Subcutaneous adipose tissue (tissue), 4 donors: ENCODE measurements around the gene CDH4. TPM values are rescaled to one million over a fixed set of nuclear protein-coding genes. Genes with fewer than 3 reads are reported as not detected.

ENCODE experiments used
- CTCF ChIP-seq: fragments of 450-650 bp; IDR thresholded peaks from one replicate; pipeline ENCODE4 v1.5.1; 2016; ENCODE audit warnings: low read depth, mild to moderate bottlenecking, control low read depth, antibody characterized with exemption, moderate library complexity
- total RNA-seq, 4 donors: library from RNA; depleted of rRNA; stranded (reverse); fragments of >200 nt; gene quantifications; one replicate each; pipeline ENCODE4 v1.1.0, GENCODE V29; 2016

CDH4 gene
- total RNA-seq, 4 donors from 2014 or later, result not detected

DNA sequence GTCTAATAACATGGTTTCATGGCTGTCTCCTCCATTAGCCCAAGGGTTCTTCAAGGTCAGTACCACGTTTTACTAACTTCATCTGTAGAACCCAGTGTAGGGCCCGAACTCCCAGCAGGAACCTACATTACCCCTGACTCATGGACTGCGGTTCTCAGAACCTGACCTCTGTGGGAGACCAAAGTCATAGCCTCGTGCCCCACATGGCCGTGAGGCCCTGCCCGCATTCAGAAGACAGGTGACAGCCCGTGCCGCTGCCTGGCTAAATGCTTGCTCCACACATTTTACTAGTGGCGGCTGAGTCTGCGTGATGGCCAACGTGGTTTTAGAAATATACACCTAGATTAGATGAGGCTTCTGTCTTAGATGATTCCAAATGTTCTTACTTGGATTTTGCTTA lies 94.9 kb downstream of the CDH4 start:
- no peak for TF ChIP-seq CTCF

GRCh38 chr20:61347443-61347842 lies 95.4 kb downstream of the CDH4 start:
- TF ChIP-seq CTCF, result no peak

- TF ChIP-seq CTCF, result no peak
Measured at GRCh38 chr20:61349447-61350165, 97.5 kb downstream of the CDH4 start.

GRCh38 chr20:61350500-61351250 lies 98.6 kb downstream of the CDH4 start:
- no peak for TF ChIP-seq CTCF

DNA sequence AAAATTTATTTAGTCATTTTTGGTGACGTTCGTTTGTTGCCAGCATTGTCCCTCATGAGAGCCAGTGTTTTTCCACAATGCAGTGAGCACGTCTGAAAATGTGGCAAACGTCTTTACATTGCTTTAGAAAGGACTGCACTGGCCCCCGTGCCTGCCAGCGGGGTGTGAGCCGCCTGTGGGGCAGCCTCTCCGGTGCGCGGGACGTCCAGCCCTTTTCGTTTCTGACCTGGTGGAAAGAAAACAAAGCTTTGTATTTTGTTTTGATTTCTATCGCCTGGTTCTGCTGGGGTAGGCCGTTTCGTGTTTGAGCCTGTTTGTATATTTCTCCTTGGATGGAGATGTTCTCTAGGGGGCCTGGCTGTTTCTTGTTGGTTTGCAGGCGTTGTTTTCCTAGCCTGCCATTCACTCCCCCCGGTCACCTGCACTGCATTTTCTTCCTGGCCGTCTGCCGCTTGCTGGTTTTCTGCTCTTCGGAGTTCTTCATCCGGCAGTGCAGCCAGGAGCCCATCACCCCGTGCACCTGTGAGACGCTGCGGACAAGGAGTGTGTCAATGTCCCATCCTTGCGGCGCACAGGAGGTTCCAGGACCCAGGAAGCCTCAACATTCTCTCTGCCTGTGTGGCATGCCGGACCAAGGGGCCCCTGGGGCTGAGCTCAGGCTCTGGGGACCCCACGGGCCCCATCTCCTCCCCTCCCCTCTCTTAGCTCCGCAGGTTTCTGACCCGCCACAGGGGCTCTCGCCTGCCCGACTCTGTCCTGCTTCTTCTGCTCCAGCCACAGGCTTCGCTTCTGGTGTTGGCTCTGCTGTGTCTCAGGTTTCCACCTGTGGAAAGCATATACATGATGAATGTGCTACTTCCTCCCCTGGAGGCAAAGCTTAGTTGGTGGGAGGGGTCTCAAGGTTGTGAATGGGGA lies 100.5 kb downstream of the CDH4 start:
- TF ChIP-seq CTCF, result no peak

DNA sequence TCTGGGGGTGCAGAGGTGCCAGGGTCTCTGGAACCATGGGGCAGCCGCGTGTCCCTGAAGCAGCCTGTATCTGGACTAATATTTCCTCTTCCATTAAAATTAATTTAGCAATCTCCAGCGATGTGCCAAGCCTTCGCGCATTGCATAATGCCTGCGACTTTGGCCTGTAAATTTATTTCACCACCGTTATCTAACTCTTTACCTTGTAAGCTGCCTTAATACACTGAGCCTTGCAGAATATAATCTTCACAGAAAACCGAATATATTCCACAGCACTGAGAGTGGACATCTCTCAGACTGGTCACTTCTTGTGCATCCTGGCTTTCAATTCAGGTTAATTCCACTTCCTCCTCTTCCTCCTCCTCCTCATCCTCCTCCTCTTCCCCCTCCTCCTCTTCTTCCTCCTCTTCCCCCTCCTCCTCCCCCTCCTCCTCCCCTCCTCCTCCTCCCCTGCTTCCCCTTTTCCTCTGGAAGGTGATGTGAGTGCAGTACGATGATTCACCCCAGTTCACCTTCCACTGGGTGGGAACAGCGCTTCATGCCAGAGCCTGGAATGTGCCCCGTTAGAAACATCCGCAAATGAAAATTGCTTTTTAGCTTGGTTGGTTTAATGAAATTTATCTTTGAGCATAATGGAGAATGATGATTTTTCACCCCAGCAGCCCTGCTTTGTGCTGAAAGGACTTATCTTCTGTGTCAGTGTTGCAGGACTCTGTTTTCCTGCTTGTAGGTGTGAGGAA lies 101.4 kb downstream of the CDH4 start:
- TF ChIP-seq CTCF, result no peak
